NOMO-1 treated with dmso at 0.1 percent for 144 hours (cell line): ENCODE measurements around the gene HBM.
"Not testable (repeated sequence)": the region's sequence is repeated elsewhere in the genome, so short reads cannot be mapped to it uniquely, and the experiment has no call there.

ENCODE experiments used
- DNase-seq: peaks from one replicate; lab custom pipeline; 2025; ENCODE audit not compliant: unreplicated experiment; lab: John Stamatoyannopoulos, UW

HBM gene

GRCh38 chr16:144797-145252 is 21.0 kb upstream of the HBM start:
- no peak for DNase-seq

DNA sequence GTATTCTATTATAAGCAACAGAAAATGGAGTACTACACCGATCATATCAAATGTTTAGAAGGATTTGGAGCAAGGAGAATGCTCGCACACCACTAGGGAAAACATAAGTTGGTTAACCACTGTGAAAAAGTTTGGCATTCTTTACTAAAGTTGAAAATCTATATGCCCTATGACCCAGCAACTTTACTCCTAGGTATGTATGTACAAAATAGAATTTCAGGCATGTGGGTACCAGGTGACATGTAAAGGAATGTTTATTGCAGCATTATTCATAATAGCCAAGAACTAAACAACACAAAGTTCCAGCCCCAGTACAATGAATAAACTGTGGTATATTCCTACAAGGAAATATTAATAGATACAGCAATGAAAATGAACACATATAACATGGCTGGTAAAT is 19.1 kb upstream of the HBM start:
- DNase-seq: no peak

GRCh38 chr16:149024-149660 is 16.6 kb upstream of the HBM start:
- no peak for DNase-seq

DNA sequence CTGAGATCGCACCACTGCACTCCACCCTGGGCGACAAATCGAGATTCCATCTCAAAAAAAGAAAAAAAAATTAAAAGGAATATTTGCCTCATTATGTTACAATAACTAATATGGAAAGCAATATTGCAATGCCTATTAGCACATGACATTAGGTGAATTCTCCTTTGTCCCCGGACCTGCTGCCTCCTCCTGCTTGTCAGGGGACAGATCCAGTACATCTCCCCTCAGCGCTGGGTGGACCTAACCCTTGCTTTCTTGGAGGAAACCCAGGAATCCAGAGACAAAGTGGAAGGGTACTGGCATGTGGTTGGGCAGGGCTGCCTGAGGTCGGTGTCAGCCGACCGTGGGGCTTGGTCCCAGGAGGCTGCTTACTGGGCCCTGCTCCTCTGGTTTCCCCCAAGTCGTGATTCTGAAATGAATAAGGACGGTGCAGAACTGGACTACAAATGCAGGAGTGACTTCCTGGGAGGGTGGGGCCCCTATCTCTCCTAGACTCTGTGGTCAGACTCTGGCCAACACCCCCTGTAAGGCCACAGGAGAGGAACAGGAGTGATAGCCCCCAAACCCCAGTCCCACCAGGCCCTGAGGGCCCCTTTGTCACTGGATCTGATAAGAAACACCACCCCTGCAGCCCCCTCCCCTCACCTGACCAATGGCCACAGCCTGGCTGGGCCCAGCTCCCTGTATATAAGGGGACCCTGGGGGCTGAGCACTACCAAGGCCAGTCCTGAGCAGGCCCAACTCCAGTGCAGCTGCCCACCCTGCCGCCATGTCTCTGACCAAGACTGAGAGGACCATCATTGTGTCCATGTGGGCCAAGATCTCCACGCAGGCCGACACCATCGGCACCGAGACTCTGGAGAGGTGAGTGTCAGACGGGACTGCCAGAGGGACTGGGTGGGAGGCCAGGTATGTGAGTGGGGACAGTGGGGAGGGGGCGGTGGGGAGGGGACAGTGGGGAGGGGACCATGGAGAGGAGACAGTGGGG is 13.3 kb upstream of the HBM start, which contains the start of gene HBZ:
HBZ (plus strand) TSS at position 504 of the 988 bp plus-strand sequence; CDS start at position 770, 266 bp downstream.
- no peak for DNase-seq

- DNase-seq: not testable (repeated sequence)
Observed at GRCh38 chr16:153129-153521, 12.7 kb upstream of the HBM start.

GRCh38 chr16:153550-154216 is 12.1 kb upstream of the HBM start:
- DNase-seq: not testable (repeated sequence)

- no peak for DNase-seq
Observed at GRCh38 chr16:154217-155030, 11.4 kb upstream of the HBM start.

GRCh38 chr16:155031-155398 is 10.8 kb upstream of the HBM start:
- no peak for DNase-seq

- DNase-seq: no peak
Observed at GRCh38 chr16:159136-159849, 6.5 kb upstream of the HBM start.

DNA sequence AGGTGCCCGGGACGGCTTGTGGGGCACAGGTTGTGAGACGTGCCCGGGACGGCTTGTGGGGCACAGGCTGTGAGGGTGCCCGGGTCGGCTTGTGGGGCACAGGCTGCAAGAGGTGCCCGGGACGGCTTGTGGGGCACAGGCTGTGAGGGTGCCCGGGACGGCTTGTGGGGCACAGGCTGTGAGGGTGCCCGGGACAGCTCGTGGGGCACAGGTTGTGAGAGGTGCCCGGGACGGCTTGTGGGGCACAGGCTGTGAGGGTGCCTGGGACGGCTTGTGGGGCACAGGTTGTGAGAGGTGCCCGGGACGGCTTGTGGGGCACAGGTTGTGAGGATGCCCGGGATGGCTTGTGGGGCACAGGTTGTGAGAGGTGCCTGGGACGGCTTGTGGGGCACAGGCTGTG is 5.5 kb upstream of the HBM start:
- DNase-seq: not testable (repeated sequence)

GRCh38 chr16:160691-161190 is 5.0 kb upstream of the HBM start:
- no peak for DNase-seq

DNA sequence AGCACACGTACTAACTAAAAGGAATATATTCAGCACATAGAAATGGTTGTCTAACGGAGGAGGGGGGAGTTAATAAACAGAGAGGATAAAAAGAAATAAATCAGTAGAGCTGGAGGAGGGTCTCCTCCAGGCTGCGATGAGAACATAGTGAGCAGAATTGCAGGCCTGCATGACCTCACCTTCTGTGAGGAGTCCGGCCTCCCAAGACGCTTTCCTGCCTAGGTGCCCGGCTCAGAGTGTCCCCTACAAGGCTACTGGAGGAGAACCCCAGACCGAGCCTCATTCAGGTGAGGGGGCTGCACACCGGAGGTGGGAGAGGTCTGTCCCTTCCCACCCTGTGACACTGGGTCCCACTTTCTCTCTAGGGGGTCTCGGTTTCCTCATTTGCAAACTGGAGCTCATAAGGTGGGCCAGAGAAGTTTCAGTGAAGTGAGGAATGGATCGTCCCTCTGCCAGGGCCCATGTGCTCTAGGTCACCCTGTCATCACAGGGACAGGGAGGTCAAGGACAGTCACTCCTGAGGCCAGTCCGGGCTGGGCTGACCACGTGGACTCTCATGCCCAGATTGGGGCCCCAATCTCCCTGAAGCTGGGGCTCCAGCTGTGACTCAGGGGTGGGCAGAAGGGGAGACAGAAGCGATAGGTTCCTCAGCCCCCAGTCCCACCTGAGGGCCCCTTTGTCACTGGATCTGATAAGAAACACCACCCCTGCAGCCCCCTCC is 3.3 kb upstream of the HBM start:
- DNase-seq: no peak

DNA sequence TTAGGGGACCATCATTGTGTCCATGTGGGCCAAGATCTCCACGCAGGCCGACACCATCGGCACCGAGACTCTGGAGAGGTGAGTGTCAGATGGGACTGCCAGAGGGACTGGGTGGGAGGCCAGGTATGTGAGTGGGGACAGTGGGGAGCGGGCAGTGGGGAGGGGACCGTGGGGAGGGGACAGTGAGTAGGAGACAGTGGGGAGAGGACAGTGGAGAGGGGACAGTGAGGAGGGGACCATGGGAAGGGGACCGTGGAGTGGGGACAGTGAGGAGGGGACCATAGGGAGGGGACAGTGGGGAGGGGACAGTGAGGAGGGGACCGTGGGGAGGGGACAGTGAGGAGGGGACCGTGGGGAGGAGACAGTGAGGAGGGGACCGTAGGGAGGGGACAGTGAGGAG is 2.6 kb upstream of the HBM start:
- DNase-seq: not testable (repeated sequence)

GRCh38 chr16:163696-164095 is 2.1 kb upstream of the HBM start:
- DNase-seq: not testable (repeated sequence)

DNA sequence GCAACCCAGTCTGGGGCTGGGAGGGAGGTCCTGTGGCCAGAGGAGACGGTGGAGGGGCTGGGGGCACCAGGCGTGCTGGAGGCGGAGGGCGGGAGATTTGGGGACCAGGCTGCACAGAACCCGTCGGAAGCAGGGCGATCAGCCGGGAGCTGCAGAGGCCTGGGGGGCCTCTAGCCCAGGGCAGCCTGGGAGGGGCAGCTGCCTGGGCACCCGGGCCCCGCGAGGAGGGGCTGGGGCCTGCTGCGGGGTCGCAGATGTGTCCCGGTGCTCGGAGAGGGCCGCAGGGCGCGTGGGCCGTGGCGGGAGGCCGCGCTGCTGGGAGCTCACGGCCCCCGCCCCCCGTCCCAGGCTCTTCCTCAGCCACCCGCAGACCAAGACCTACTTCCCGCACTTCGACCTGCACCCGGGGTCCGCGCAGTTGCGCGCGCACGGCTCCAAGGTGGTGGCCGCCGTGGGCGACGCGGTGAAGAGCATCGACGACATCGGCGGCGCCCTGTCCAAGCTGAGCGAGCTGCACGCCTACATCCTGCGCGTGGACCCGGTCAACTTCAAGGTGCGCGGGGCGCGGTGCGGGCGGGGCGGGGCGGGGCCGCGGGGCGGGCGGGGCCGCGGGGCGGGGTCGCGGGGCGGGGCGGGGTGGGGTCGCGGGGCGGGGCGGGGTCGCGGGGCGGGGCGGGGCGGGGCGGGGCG is 1.5 kb upstream of the HBM start:
- not testable (repeated sequence) for DNase-seq

DNA sequence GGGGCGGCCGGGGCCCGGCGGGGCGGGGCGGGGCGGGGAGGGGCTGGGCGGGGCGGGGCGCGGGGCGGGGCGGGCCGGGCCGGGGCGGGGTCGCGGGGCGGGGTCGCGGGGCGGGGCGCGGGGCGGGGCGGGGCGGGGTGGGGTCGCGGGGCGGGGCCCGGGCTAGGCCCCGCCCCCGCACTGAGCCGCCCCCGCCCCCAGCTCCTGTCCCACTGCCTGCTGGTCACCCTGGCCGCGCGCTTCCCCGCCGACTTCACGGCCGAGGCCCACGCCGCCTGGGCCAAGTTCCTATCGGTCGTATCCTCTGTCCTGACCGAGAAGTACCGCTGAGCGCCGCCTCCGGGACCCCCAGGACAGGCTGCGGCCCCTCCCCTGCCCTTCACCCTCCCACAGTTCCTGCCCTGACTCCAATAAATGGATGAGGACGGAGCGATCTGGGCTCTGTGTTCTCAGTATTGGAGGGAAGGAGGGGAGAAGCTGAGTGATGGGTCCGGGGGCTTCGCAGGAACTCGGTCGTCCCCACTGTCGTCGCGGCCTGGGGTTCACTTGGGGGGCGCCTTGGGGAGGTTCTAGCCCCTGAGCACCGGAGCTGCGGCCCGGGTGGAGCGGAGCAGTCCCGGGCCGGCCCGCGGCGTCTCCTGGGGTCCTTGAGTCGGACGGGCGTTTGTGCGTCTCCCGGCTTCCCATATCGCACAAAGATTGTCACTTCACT is 795 bp upstream of the HBM start:
- DNase-seq: no peak

GRCh38 chr16:166375-167121 is 770 bp downstream of the HBM start:
- no peak for DNase-seq
